GM12891 (cell line): ENCODE results near the gene AFDN.

Experiments used
- PAX5 ChIP-seq: IDR thresholded peaks from 2 replicates; pipeline ENCODE4 v1.6.1; 2011; ENCODE audit warnings: low read length, moderate library complexity, mild to moderate bottlenecking; ENCODE audit not compliant: insufficient read depth, severe bottlenecking
- POLR2A ChIP-seq: IDR thresholded peaks from 2 replicates; pipeline ENCODE4 v1.6.1; 2011; ENCODE audit warnings: low read depth, low read length, control low read depth
- POLR2AphosphoS5 ChIP-seq: IDR thresholded peaks from 2 replicates; pipeline ENCODE4 v1.6.1; 2011; ENCODE audit warnings: low read depth, low read length, control low read depth
- POU2F2 ChIP-seq: IDR thresholded peaks from 2 replicates; pipeline ENCODE4 v1.6.1; 2011; ENCODE audit warnings: low read depth, mild to moderate bottlenecking, control low read depth, low read length, moderate library complexity
- TAF1 ChIP-seq: IDR thresholded peaks from 2 replicates; pipeline ENCODE4 v1.6.1; 2011; ENCODE audit warnings: low read depth, low read length, control low read depth

DNA sequence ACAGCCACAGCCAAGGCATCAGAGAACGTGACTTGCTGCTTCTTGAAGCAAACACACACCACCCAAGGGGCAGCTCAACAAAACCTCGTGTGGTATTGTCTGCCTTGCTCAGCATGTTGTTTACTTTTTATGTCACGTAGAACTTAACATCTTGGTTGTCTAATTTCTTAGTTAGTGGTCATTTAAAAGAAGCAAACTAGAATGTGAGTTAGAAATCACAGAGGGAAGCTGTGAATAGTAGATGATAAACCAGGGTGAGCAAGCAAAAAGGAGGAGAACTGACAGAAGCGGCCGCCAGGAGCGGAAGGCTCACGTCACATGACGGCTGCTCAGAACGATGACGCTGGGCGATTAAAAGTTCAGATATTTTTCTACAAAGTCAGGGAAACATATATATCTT, 119.3 kb downstream of the AFDN start:
- TF ChIP-seq POLR2AphosphoS5 (no peak), POLR2A (no peak), TAF1 (no peak), POU2F2 (no peak), PAX5 (no peak)
